ENCODE results near the gene SPINK4.

DNA sequence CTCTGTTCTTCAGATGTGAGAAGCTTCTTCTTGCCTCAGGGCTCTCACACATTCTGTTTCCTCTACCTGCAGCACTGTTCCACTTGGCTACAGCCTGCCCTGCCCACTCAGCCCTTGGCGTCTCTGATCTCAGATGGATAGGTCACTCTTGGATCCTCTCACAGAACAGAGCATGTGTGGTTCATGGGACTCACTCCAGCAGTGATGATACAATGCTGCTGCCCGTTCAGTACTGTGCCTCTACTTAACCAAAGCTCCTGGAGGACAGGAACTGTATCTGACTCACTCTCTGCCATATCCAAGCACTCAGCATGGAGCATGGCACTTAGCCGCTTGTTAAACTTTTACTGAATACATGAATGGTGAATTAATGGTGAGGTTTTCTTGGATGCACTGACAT, 3.4 kb upstream of the SPINK4 start:
- TF ChIP-seq POLR2A (IDR thresholded peaks at IDR 0.05; ENCODE audit: low read depth, low read length) (no peak), POLR2AphosphoS5 (IDR thresholded peaks at IDR 0.05; ENCODE audit: low read depth, low read length) (no peak), POU2F2 (IDR thresholded peaks at IDR 0.05; ENCODE audit: low read depth, low read length) (no peak), TAF1 (IDR thresholded peaks at IDR 0.05; ENCODE audit: low read depth, low read length) (no peak)
